HG02678 (cell line): ENCODE data around the gene STIM1.
"Not testable (repeated sequence)": the region's sequence is repeated elsewhere in the genome, so short reads cannot be mapped to it uniquely, and the experiment has no call there.

Experiments
- ATAC-seq: cut with Tn5 transposase; IDR thresholded peaks from one replicate; pipeline ENCODE4 v1.9.1; 2021; ENCODE audit warnings: mild to moderate bottlenecking, moderate library complexity; ENCODE audit not compliant: unreplicated experiment

The STIM1 gene

DNA sequence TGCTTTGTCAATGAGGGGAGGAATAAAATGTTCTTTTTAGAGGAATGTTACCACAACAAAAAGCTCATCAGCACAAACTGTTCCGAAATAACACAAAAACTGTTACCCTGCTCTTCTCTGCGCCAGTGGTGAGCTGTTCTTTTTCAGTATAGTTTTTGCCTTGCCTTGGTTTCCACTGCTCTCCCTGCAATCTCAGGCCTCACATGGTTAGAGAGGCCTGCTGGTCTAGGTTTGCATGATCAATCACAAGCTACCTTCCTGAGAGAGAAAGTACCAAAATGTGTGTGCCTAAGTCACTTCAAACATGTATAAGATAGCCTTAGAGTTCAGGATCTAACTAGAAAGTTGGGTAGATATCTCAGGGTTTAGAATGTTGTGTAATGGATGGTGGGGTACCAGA is 114.6 kb downstream of the STIM1 start:
- no peak for ATAC-seq

DNA sequence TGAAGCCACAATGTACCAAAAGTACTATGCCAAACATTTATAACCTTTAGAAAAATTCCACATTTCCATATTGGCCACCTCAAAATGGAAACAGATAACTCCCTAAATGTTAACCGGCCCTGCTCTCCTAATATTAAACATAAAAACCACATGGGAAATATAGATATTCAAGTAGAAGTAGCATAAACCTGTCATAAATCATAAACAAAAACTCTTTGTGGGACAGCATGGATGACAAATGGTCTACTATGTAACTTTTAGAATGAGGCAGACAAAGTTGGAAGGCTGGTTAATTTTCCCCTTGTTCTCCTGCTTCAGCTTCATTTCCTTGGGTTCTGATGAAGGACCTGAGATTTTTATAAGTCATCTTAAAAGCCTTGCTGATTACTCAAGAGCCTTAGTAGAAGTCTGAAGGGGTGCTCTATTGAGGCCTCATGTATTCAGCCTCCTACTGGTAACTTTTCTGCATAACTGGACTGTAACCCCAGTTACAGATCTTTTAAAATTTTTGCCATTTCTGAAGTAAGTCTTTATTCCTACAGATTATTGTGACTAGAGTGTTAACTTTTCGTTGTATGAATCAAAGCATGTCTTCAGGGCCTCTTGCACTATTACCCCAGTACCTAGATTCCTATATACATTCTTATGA is 116.4 kb downstream of the STIM1 start:
- no peak for ATAC-seq

DNA sequence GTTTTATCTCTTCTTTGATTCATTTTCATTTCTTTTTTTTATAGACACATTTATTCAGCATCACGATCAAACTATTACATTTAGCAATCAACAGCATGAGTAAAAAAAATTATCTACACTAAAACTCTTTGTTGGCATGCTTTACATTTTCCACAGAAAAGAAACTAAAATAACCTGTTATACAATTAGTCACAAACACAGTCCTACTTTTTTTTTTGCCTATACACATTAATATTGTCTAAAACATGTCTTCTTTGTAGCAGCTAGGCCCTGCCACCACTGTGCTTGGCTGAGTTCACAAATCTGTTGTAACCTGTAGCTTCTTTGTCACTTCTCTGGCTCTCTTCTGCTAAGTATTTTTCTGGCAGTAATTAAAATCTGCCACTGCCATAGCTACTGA is 117.0 kb downstream of the STIM1 start:
- ATAC-seq = no peak

DNA sequence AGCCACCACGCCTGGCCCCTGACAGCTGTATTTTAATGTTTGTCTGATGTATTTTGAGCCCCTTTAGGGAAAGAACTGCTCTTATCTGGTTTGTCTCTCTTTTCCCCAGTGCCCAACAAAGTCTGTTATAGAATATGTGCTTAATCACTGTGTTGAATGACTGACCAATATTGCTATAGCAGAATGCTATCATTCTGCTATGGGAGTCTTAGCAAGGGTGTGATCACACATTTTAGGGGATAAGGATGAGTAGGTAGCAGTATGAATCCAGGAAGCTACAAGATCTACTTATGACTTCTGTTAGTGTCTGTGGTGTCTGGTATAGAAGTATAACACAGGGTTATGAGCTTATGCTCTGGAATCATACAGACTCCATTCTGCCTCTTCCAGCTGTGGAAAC is 121.6 kb downstream of the STIM1 start:
- ATAC-seq = no peak

DNA sequence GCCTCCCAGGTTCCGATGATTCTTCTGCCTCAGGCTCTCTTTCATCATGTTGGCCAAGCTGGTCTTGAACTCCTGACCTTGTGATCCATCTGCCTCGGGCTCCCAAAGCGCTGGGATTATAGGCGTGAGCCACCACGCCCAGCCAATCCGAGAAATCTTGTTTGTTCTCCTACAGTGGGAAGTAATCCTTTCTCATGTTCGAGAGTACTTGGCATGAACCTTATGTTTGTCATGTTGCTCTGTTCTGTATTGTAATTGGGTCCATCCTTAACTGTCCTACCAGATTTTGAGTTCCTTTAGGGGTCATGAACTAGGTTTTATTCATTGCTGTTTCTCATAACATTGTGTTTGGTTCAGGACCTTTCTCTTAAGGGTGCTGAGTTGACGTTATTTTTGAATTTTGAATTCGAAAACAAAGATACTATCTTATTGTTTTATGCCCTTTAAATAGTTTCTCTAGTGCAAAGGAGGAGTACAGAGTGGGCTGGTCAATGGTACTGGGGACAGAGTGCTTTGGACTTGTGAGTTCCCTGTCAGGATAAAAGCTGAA is 125.7 kb downstream of the STIM1 start:
- no peak for ATAC-seq

DNA sequence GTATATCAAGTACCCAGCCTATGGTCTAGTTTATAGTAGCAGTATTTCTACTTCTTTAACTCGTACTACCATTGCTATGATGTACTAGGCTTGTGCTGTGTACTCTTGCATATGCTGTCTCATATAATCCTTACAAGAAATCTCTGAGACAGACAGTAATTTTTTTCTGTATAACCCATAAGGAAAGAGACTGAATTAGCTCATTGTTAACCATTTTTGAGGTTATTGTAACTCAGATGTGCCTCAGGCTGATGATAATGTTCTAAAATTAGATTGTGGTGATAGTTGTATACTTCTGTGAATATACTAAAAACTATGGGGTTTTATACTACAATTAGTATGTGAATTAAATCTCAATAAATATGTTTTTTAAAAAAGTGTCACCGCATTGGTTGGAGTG is 127.0 kb downstream of the STIM1 start:
- ATAC-seq = no peak

DNA sequence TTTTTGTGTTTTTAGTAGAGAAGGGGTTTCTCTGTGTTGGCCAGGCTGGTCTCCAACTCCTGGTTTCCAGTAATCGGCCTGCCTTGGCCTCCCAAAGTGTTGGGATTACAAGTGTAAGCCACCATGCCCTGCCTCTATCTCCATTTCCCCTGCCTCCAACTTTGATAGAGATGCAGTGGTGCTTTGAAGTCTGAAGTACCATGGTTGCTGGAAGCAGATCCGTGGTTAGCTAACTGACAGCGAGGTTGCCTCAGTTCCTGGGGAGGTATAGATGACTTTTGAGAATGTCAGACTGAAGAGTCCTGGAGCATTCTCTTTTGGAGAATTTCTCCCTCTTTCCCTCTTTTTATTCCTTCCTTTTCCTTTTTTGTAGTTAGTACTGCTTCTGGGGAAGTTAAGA is 127.6 kb downstream of the STIM1 start:
- no peak for ATAC-seq

DNA sequence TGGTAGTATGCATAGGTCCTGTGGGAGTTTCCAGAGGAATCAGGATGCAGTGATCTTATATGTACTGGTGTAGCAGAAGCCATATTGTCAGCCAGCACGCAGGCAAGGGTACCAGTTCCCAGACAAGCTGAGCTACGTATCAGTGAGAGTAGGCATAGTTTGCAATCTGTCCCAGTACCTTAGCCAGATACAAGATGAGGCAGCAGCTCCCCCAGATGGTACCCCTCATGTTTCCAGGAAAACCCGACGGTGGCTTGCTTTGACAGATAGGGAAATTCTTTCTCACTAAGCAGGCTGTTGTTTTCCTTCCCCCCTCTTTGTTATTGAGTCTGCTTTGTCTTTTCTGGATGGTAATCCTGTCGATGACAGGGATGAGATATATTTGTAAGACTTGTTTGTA is 129.4 kb downstream of the STIM1 start:
- no peak for ATAC-seq

DNA sequence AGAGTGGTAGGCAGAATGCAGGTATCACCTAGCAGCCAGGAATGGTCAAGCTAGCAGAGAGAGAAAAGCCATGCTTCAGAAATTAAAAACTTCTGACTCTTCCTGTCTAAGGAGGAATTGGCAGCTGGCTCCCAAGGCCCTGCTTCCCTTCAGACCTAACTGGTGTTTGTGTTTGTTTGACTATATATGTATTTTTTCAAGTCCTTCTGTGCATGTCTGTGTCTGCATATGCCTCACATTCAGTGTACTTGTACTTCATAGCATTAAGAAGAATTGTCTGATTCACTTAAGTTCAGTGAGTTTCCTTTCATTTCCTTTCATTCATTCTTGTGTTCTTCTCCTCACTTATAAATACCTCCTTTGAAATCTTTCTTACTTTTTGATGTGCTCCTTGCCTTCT is 130.2 kb downstream of the STIM1 start:
- no peak for ATAC-seq

DNA sequence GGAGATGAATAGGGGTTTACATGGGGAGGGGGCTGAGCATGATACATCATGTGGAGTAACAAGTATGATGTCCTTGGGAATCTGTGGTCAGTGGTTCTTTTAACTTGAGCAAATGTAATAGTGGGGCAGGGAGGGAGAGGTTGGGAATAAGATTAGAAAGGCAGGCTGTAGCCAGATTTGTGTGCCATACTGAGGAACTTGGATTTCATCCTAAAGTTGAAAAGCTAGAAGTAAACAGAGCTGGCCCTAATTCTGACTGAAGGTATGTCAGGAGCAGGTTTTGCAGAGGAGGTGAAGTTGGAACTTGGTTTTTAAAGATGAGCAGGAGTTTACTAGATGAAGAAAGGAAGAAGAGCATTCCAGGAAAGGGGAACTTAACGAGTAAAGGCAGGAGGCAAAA is 130.8 kb downstream of the STIM1 start:
- ATAC-seq = no peak

DNA sequence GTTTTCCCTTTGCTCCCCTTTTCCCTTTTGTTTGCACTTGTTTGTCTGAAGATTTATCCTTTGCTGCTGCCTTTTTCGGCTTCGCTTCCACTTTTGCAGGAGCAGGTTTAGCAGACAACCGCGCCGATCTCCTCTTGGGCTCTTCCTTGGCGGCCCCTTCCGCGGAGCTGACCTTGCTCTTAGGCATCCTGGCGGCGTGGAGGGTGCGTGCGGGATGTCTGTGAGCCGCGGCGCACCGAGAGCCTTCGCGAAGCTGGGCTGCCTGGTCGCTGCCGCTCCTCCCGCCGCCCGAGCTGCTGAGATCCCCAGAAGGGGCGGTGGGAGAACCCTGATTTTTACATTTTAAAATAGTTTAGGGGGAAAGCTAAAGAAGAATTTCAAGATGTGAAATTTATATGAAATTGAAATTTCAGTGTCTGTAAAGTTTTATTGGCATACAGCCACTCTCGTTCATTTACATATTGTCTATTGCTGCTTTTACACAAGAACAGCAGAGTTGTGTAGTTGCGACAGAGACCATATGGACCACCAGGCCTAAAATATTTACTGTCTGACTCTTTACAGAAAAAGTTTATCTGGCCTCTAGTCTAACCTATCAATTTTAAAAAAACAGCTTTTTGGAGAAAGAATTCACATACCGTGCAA is 133.9 kb downstream of the STIM1 start:
- no peak for ATAC-seq

DNA sequence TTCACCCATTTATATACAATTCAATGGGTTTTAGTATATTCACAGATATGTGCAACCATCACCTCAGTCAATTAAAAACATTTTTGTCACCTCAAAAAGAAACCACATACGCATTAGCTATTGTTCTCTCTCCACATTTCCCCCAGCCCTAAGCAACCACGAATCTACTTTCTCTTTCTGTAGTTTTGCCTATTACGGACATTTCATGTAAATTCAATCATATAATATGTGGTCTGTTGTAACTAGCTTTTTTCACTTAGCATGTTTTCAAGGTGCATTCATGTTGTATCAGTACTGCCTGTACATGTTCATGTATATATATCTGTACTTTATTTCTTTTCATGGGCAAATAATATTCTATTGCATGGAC is 134.4 kb downstream of the STIM1 start:
- ATAC-seq = no peak

DNA sequence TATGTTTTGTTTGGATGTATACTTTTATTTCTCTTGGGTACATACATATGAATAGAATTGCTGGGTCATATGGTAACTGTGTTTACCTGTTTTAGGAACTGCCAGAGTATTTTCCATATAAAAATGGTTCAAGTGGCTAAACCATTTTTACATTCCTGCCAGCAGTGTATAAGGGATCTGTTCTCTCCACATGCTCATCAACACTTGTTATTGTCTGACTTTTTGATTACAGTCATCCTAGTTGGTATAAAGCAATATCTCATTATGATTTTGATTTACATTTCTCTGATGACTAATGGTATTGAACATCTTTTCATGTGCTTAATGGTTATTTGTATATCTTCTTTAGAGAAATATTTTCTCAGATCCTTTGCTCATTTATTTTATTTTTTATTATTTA is 134.9 kb downstream of the STIM1 start:
- ATAC-seq = no peak

DNA sequence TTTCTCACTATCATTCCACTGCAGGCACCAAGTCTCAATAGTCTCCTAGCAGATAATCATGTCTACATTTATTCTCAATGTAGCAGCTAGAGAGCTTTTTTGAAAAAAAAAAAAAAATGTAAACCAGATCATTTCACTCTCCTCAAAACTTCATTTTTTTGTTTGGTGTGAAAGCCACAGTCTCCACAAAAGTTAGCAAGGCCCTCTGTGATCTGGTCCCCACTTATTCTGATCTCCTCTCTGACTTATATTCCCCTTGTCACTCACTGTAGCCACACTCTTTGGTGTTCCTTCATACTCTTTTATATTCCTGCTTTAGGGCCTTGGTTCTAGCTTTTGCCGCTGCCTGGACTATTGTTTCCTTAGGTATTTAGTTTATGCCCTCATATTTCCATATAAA is 137.5 kb downstream of the STIM1 start:
- no peak for ATAC-seq

DNA sequence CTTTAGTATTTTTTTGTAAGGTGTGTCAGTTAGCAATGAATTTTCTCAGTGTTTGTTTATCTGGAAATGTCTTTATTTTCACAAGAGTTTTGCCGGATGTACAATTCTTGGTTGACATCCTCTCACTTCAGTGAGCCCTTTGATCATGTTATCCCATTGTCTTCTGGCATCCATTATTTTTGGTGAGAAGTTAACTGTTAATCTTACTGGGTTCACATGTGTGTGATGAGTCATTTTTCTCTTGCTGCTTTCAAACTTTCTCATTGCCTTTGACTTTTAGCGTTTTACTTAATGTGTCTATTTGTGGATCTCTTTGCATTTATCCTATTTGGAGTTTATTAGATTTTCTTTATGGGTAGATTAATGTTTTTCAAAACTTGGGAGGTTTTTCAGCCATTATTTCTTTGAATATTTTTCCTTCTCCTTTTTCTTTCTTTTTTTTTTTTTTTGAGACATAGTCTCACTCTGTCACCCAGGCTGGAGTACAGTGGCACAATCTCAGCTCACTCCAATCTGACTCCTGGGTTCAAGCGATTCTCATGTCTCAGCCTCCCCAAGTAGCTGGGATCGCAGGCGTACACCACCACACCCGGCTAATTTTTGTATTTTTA is 138.7 kb downstream of the STIM1 start:
- ATAC-seq = no peak

DNA sequence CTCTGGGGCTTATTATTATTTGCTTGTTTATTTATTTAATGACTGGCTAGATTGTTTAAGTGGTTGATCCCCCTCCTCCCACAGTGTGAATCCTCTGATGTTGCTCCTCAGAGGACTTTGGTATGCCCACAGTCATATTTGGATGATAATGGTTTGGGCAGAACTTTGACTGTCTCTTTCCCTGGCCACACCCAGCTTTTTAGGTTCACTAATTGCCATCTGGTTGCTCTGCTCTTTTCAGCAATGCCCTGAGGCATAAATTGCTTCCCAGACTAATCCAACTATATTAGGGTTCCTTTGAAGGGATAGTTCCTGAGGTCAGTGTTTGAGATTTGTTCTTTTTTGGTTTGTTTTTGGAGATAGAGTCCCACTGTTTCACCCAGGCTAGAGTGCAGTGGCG is 139.8 kb downstream of the STIM1 start:
- no peak for ATAC-seq

DNA sequence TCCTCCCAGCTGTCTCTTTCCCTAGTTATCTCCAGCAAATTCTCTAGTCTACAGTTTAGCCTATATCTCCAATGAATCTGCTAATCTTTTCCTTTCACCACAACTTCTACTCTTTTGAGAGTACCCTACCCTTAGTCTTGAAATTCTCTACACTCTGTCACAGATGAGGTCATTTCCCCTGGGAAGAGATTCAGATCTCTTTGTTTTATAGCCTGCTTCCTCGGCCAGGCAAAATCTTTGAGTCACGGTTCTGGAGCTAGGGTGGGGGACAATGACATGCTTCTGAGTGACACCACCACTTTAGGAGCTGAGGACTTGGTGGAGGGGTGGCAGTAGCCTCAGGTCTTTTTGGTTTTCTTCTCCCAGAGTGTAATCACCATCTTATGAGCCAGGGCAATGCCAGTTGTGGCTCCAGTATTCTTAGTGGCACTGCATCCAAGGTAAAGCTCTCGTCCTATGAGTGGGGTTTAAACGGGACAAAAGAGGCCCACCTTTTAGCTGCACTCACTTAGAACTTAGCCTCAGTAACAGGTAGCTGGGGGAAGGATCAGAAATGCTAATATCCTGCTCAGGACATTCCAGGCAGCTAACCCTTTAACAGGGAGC is 140.6 kb downstream of the STIM1 start:
- no peak for ATAC-seq

DNA sequence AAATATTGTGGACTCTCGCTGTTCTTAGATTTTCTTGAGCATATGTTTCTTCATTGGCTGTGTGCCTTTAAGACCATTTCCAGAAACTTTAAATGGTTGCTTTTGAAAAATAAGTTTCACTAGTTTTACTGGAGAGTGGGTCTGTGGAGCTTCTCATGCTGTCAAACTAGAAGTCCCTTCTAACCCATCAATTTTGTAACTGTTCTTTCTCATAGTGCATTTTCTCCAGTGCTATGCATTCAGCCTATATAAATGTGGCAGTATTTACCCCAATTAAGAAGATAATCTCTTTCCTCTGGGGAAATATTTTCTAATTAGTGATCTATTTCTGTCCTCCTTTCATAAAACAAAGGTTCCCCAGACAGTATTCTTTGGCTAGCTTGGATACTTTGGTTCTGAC is 141.2 kb downstream of the STIM1 start:
- ATAC-seq = no peak

DNA sequence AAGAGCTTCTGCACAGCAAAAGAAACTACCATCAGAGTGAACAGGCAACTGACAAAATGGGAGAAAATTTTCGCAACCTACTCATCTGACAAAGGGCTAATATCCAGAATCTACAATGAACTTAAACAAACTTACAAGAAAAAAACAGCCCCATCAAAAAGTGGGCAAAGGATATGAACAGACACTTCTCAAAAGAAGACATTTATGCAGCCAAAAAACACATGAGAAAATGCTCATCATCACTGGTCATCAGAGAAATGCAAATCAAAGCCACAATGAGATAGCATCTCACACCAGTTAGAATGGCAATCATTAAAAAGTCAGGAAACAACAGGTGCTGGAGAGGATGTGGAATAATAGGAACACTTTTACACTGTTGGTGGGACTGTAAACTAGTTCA is 149.3 kb downstream of the STIM1 start:
- not testable (repeated sequence) for ATAC-seq

DNA sequence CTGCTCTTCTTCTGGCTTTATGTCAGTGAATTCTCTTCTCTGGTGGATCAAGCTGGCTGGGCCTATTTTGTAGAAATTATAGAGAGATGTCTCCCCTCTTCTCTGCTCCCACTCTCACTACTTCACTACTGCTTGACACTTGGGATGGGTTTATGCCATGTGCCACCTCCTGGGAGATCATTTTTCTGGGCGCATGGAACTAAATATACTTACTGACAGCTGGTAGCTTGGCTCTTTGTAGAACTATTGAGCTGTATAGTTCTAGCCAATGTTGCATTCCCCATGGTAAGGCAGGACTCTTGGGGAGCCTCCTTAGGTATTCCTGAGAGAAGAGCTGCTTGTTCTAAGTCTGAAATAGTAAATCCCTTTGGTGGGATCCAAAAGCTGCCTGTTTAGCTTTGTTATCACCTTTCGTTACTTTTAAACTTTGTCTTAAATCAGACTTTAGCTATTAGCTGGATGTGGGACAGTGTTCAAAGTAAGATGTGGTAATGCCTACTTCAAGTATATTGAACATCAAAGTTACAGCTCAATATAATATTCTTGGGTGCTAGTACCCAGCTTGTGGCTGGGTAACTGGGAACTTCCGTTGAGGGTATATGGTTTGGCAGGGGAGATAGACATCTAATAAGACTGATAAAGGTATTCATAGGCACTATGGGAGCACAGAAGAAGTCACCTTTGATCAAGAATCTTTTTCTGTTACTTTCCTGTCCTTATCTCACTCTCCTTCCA is 151.6 kb downstream of the STIM1 start:
- ATAC-seq = no peak

DNA sequence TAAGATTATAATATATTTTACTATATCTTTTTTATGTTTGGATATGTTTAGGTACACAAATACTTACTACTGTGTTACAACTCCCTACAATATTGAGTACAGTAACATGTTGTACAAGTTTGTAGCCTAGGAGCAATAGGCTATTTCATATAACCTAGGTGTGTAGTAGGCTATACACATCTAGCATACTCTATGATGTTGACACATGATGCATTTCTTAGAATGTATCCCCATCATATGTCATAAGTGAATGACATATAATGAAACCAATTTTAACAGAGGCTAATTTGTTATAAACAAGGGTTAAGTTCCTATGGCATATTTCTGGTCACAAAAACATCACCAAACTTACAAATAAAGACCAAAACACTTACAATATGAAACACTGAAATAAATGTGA is 152.7 kb downstream of the STIM1 start:
- no peak for ATAC-seq
